ENCODE measurements around the gene NOL11.
"Not testable (repeated sequence)": the region's sequence is repeated elsewhere in the genome, so short reads cannot be mapped to it uniquely, and the experiment has no call there.

NOL11 gene

GRCh38 chr17:67750067-67750466 is 32.3 kb downstream of the NOL11 start:
- DNase-seq, result no peak
- intact Hi-C loops (cut with DNase I), result no loop called here

DNA sequence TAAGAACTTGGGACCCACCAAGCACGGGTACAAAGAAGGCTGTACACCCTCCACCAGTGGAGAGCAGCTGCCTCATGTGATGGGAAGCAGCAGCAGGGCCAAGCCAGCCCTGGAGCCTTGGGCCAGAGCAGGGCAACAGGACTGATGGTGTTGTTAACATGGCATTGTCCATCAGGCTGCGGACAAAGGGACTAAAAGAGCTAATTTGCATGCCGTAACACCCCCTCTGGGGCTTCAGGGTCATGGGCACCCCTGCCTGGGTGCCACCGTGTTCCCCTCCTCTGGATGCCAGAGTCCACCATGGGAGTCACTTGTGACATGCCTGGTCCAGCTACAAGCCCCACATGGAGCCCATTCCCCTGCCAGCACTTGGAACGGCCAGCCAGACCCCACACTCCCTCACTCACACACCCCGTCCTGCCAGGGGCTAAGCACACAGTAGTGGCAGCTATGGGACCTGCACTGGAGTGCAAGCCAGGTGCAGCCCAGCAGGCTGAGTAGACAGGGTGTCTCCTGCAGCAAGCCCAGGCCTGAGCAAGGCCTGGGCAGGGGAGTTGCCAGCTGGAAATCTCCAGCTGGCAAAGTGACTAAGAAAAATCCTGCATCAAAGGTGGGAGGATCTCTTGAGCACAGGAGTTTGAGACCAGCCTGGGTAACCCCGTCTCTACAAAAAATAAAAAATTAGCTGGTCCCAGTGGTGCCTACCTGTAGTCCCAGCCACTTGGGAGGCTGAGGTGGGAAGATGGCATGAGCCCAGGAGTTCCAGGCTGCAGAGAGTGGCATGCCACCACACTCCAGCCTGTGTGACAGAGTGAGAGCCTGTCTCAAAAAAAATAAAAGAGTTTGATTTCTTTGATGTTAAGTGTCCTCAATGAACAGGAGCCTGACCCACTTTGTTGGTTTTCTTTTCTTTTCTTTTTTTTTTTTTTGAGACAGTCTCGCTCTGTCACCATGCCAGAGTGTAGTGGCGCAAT is 33.7 kb downstream of the NOL11 start:
- intact Hi-C loops (cut with DNase I), result no loop called here
- no peak for DNase-seq

DNA sequence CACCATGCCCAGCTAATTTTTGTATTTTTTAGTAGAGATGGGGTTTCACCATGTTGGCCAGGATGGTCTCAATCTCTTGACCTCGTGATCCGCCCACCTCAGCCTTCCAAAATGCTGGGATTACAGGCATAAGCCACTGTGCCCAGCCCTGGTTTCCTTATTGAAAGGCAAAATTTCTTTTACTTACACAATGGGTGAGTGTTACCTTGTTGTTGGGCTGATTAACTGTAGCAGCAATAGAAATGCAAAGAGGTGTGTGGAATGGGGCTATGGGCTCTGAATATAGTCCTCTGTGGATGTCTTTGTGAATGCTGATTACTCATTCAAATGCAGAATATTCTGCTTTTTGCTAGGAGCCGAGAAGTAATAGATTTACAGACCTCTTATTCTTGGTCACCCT is 34.4 kb downstream of the NOL11 start:
- DNase-seq; intact Hi-C loops (cut with DNase I): not testable (repeated sequence)

DNA sequence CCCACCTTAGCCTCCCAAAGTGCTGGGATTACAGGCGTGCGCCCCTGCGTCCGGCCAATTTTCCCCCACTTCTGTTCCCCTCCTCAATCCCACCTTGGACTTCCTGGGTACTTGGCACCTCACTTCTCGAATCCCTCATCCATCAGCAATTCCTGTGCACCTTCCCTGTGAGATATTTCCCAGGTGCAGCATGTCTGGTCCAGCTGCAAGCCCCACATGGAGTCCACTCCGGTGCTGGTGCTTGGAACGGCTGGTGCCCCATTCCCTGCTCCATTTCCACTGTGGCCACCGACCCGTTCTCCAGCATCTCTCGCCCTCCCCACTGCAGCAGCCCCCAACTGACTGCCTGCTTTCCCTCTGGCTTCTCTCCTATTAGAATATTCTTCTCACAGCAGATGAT is 35.3 kb downstream of the NOL11 start:
- intact Hi-C loops (cut with DNase I), result no loop called here
- DNase-seq, result no peak

DNA sequence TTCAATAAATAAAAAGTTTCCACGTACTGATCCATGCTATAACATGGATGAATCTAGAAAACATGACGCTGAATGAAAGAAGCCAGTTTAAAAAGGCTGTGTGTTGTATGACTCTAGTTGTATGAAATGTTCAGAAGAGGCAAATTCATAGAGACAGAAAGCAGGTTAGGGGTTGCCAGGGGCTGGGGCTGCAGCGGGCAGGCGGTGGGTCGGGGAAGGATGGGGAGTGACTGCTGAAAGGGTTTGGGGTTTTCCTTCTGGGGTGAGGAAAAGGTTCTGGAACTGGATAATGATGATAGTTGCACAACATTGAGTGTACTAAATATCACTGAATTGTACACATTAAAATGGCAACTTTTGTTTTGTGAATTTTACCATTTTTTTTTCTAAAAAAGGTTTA is 36.3 kb downstream of the NOL11 start:
- DNase-seq, result no peak
- intact Hi-C loops (cut with DNase I), result no loop called here

- DNase-seq; intact Hi-C loops (cut with DNase I): not testable (repeated sequence)
These were observed 37.0 kb downstream of the NOL11 start for GRCh38 chr17:67754686-67755085.

DNA sequence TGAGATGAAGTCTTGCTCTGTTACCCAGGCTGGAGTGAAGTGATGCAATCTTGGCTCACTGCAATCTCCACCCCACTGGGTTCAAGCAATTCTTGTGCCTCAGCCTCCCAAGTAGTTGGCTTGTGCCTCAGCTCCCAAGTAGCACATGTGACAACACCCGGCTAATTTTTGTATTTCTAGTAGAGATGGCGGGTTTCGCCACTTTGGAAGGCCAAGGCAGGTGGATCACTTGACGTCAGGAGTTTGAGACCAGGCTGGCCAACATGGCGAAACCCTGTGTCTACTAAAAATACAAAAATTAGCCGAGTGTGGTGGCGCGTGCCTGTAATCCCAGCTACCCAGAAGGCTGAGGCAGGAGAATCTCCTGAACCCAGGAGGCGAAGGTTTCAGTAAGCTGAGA is 39.0 kb downstream of the NOL11 start:
- DNase-seq, result peak in 1 of 42 donors; percentile 27

DNA sequence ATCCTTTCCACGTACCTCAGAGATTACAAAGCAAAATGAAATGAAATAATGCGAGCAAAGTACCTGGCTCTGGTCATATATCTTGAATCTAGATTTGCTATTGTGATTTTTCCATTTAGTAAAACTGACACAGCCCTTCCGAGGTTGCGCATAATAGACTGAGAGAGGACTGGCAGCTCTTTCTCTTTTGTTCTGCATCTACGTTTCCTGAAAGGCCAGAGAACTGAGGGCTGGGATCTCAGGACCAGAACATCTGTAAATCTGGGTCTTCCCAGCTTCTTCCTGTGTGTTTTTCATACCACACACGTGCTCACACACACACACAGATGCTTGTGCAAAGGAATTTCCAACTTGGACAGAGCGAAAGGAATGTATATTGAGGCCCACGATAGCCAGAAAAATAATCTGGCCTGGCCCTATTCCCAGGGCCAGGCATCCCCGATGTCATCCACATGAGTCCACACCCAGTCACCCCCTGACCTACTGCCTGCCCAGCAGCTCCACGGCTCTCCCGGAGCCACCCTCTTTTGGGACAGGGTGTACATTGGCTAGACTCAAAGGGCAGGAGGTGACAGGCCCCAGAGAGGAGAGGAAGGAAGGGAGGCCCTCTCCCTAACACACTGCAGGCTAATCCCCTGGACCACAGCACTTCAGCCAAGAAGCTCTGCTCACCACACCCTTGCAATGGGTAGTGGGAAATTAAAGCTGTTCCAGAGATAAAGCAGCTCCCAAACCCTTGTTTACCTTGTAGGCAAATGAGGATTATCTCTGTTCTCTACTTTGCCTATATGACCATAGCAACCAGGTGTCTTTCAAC is 41.8 kb downstream of the NOL11 start:
- DNase-seq, result peak in 1 of 42 donors; percentile 12
- intact Hi-C loops (cut with DNase I), result no loop called here

More for the DNA sequence above, 39.0 kb downstream of the NOL11 start:
- intact Hi-C loops (cut with DNase I), result not testable (repeated sequence)

DNA sequence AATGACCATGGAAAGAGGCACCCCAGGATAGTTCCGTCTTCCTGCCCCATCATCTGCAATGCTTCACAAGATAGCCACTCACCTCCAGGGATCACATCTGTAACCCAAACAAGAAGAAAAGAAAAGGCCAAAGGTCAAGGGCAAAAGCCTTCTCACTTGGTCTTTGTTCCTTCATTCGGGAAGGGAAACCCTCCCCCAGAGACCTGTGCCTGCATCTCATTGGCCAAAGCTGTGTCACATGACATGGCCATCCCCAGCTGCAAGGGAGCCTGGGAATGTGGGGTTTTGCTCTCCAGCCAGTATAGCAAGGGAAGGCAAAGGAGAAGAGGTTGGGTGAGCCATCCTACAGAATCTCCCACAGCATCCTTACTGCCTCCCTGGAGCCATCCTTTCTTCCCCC is 47.9 kb downstream of the NOL11 start:
- intact Hi-C loops (cut with DNase I), result no loop called here
- DNase-seq, result no peak

GRCh38 chr17:67769231-67769630 is 51.5 kb downstream of the NOL11 start:
- DNase-seq, result no peak

GRCh38 chr17:67770539-67770938 is 52.8 kb downstream of the NOL11 start:
- DNase-seq, result no peak
- intact Hi-C loops (cut with DNase I), result no loop called here

More at GRCh38 chr17:67769231-67769630, 51.5 kb downstream of the NOL11 start:
- intact Hi-C loops (cut with DNase I), result no loop called here

GRCh38 chr17:67772679-67773078 is 54.9 kb downstream of the NOL11 start:
- intact Hi-C loops (cut with DNase I), result no loop called here
- no peak for DNase-seq

DNA sequence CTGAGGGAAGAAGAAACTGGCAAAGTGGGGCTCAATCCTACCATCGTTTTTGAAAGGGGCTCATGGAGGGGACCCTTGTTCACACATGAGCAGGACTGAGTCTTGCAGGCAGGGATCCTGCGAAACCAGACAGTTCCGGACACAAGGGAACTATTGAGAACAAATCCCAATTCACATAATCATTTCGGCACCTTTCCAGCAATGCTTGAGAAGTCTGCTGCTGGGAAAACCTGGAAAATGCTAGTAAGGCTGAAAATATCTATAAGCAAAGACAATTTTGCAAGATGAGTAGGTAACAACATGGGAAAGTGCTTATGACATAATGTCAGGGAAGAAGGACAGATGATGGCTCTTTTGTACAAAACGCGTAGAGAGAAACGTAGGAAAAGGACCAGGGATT is 55.5 kb downstream of the NOL11 start:
- DNase-seq, result peak in 3 of 42 donors; percentile 3 to 38 (median 7)
- intact Hi-C loops (cut with DNase I), result no loop called here

GRCh38 chr17:67779098-67779672 is 61.4 kb downstream of the NOL11 start:
- peak in 3 of 42 donors; percentile 7 to 31 (median 15) for DNase-seq
- intact Hi-C loops (cut with DNase I), result no loop called here

DNA sequence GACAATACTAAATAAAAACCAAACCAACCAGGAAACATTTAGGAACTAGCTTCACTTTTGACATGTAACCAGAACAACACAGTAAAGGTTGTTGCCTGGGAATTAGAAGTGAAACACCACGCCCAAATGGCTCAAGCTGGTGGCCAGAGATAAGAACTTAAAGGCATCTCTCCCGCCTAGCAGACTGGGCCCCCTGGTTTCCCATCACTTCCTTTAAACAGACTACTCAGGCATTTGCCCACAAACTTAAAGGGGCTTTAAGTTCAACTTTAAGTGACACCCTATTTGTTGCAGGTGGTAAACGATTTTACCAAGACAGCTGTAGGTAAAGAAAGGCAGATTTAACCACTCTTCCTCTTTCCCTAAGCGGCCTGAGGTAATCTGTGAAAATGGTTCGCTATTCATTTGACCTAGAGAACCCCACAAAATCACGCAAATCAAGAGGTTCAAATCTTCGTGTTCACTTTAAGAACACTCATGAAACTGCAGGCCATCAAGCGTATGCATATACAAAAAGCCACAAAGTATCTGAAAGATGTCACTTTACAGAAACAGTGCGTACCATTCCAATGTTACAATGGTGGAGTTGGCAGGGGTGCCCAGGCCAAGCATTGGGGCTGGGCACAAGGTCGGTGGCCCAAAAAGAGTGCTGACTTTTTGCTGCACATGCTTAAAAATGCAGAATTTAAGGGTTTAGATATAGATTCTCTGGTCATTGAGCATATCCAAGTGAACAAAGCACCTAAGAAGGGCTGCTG is 66.8 kb downstream of the NOL11 start:
- DNase-seq, result no peak
- intact Hi-C loops (cut with DNase I), result no loop called here

GRCh38 chr17:67785122-67785477 is 67.4 kb downstream of the NOL11 start:
- no peak for DNase-seq
- intact Hi-C loops (cut with DNase I), result no loop called here

DNA sequence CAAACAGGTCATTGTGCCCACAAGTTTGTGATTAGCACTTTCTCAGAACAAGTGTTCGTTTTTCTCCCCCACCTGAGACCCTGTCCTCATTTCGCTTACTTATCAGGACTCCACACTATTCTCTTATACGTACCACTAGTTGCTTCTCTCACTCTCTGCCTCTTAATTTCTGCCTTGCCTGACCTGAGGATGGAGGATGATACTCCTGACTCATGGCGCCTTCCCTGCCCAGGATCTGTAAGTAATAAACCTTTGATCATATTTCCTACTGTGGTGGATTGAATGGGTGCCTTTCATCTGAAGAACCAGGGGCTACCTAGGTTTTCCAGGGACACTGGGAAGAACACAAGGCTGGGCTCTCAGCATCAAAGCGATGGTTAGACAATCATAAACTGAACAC is 67.8 kb downstream of the NOL11 start:
- intact Hi-C loops (cut with DNase I), result no loop called here
- no peak for DNase-seq
